Panc1 (cell line): ENCODE results near the gene DGCR8. TPM values are rescaled to one million over a fixed set of nuclear protein-coding genes. Genes with fewer than 3 reads are reported as not detected.
"Not testable (repeated sequence)": the region's sequence is repeated elsewhere in the genome, so short reads cannot be mapped to it uniquely, and the experiment has no call there.

Experiments
- ATAC-seq: fragments of 200-7000 bp; cut with Tn5 transposase; 2 replicates; pipeline ENCODE4 v1.9.1; 2020; ENCODE audit warnings: mild to moderate bottlenecking, moderate library complexity
- BruUV-seq: library from RNA; stranded (reverse); fragments of 400-500 nt; replicated peaks from 2 replicates; lab custom pipeline; 2021; lab: Mats Ljungman, UMichigan
- CTCF ChIA-PET: fragments of 300-600 bp; sonication (Branson Sonifier 250); formaldehyde crosslinking; loops from one replicate; lab custom pipeline; 2022; ENCODE audit warnings: antibody characterized with exemption; lab: Charles Lee
- POLR2A ChIA-PET: fragments of 300-600 bp; sonication (Branson Sonifier 250); formaldehyde crosslinking; loops from one replicate; lab custom pipeline; 2022; ENCODE audit warnings: antibody characterized with exemption; lab: Charles Lee
- DNase-seq: peaks from one replicate; pipeline ENCODE4 v3.0.0-alpha.2; 2010; ENCODE audit warnings: low read depth, low spot score
- H3K27ac ChIP-seq: 2 replicates; pipeline ENCODE4 v1.5.1; 2011; ENCODE audit warnings: mild to moderate bottlenecking, low read length, inconsistent platforms
- H3K27me3 ChIP-seq: fragments of 200-500 bp; sonication (Bioruptor generic); 2 replicates; pipeline ENCODE4 v1.6.0; 2014; ENCODE audit warnings: low read length, inconsistent platforms; ENCODE audit not compliant: control insufficient read depth, insufficient read depth
- H3K36me3 ChIP-seq: fragments of 200-500 bp; sonication (Bioruptor generic); 2 replicates; pipeline ENCODE4 v1.5.1; 2014; ENCODE audit warnings: inconsistent platforms, mild to moderate bottlenecking, low read length, moderate library complexity; ENCODE audit not compliant: control insufficient read depth, insufficient read depth
- H3K4me1 ChIP-seq: 2 replicates; pipeline ENCODE4 v1.5.1; 2011; ENCODE audit warnings: inconsistent platforms, mild to moderate bottlenecking, low read length, moderate library complexity; ENCODE audit not compliant: control insufficient read depth, insufficient read depth
- H3K4me3 ChIP-seq, 2 experiments: 2 replicates each; pipeline ENCODE4 v1.5.1; 2011 to 2012; ENCODE audit warnings: low read depth in 2 of 2, low read length in 2 of 2, mild to moderate bottlenecking in 2 of 2, inconsistent platforms in 1 of 2, moderate library complexity in 1 of 2
- H3K9me3 ChIP-seq: fragments of 200-500 bp; sonication (Bioruptor generic); 2 replicates; pipeline ENCODE4 v1.5.1; 2014; ENCODE audit warnings: low read depth, mild to moderate bottlenecking, inconsistent platforms, low read length, moderate library complexity; ENCODE audit not compliant: control insufficient read depth, insufficient read depth
- CTCF ChIP-seq: fragments of 450-650 bp; IDR thresholded peaks from 2 replicates; pipeline ENCODE4 v1.5.1; 2017; ENCODE audit warnings: mild to moderate bottlenecking
- REST ChIP-seq, 2 experiments: IDR thresholded peaks; 2 replicates each; pipeline ENCODE4 v1.6.1; 2011 to 2012; ENCODE audit warnings: low read depth in 2 of 2, control low read depth in 1 of 2, low read length in 1 of 2, mild to moderate bottlenecking in 1 of 2, moderate library complexity in 1 of 2; ENCODE audit not compliant: insufficient read depth in 1 of 2
- SIN3A ChIP-seq: IDR thresholded peaks from 2 replicates; pipeline ENCODE4 v1.6.1; 2012; ENCODE audit warnings: low read depth, mild to moderate bottlenecking, low read length, moderate library complexity, borderline replicate concordance; ENCODE audit not compliant: insufficient read depth
- TCF7L2 ChIP-seq: IDR thresholded peaks from 2 replicates; pipeline ENCODE4 v1.6.1; 2011; ENCODE audit warnings: mild to moderate bottlenecking, low read depth, low read length, inconsistent platforms
- in situ Hi-C: cut with HindIII; loops from 2 replicates; pipeline ENCODE4 v1.10.0; 2016; ENCODE audit warnings: low sequenced_read_pairs, low pct_unique_long_range_greater_than_20kb
- intact Hi-C: fragments of 100-400 bp; cut with micrococcal nuclease; formaldehyde crosslinking; loops from one replicate; pipeline ENCODE4 v1.10.0; 2022; ENCODE audit not compliant: unreplicated experiment
- total RNA-seq: library from RNA; stranded (reverse); gene quantifications from one replicate; pipeline ENCODE4 v1.2.1, GENCODE V29; 2021; ENCODE audit not compliant: unreplicated experiment

DGCR8 gene
- total RNA-seq, 1 experiment from 2014 or later, result 35.0 TPM

- TF ChIP-seq SIN3A (no peak), REST (IDR thresholded peaks at IDR 0.05; ENCODE audit: insufficient read depth in 1 of 2, low read depth in 2 of 2, low read length in 1 of 2) (no peak), TCF7L2 (no peak), CTCF (no peak)
- Histone ChIP-seq H3K4me3 (no peak overlapping the region), H3K4me1 (no peaks in the 10 kb centered on the region), H3K27ac (no peak overlapping the region), H3K9me3 (no peaks in the 10 kb centered on the region), H3K36me3 (no peaks in the 10 kb centered on the region), H3K27me3 (no peaks in the 10 kb centered on the region)
- ATAC-seq (no peak), DNase-seq (no peak)
- CTCF ChIA-PET, result no interaction called here
- in situ Hi-C loops, result no loop called here
- intact Hi-C loops, result no loop called here
- no TSS peak for BruUV-seq
- POLR2A ChIA-PET, result no interaction called here
These were observed 78.5 kb downstream of the DGCR8 start for GRCh38 chr22:20158391-20159036.

- CTCF ChIA-PET, result no interaction called here
- no peak for TF ChIP-seq CTCF
- Histone ChIP-seq H3K27ac (no peak overlapping the region), H3K36me3 (no peaks in the 10 kb centered on the region), H3K9me3 (no peaks in the 10 kb centered on the region), H3K4me1 (no peaks in the 10 kb centered on the region), H3K27me3 (no peaks in the 10 kb centered on the region), H3K4me3 (no peak overlapping the region)
- POLR2A ChIA-PET, result no interaction called here
- ATAC-seq (no peak), DNase-seq (no peak)
- intact Hi-C loops (no loop called here), in situ Hi-C loops (no loop called here)
- no TSS peak for BruUV-seq
These were observed 79.0 kb downstream of the DGCR8 start for GRCh38 chr22:20159076-20159475.

- H3K4me1 ChIP-seq, CTCF ChIA-PET, H3K27me3 ChIP-seq, in situ Hi-C loops, H3K27ac ChIP-seq, DNase-seq, H3K36me3 ChIP-seq, H3K4me3 ChIP-seq, POLR2A ChIA-PET, BruUV-seq, intact Hi-C loops, ATAC-seq, H3K9me3 ChIP-seq: not testable (repeated sequence)
These were observed 79.5 kb downstream of the DGCR8 start for GRCh38 chr22:20159531-20159930.
